HG02588 (cell line): ENCODE measurements around the gene NDUFB10.
"Not testable (repeated sequence)": the region's sequence is repeated elsewhere in the genome, so short reads cannot be mapped to it uniquely, and the experiment has no call there.

ENCODE experiments used
- ATAC-seq: cut with Tn5 transposase; IDR thresholded peaks from one replicate; pipeline ENCODE4 v1.9.1; 2021; ENCODE audit warnings: mild to moderate bottlenecking, moderate library complexity; ENCODE audit not compliant: unreplicated experiment

NDUFB10 gene

GRCh38 chr16:1944612-1945199, 14.6 kb upstream of the NDUFB10 start:
- ATAC-seq = no peak

DNA sequence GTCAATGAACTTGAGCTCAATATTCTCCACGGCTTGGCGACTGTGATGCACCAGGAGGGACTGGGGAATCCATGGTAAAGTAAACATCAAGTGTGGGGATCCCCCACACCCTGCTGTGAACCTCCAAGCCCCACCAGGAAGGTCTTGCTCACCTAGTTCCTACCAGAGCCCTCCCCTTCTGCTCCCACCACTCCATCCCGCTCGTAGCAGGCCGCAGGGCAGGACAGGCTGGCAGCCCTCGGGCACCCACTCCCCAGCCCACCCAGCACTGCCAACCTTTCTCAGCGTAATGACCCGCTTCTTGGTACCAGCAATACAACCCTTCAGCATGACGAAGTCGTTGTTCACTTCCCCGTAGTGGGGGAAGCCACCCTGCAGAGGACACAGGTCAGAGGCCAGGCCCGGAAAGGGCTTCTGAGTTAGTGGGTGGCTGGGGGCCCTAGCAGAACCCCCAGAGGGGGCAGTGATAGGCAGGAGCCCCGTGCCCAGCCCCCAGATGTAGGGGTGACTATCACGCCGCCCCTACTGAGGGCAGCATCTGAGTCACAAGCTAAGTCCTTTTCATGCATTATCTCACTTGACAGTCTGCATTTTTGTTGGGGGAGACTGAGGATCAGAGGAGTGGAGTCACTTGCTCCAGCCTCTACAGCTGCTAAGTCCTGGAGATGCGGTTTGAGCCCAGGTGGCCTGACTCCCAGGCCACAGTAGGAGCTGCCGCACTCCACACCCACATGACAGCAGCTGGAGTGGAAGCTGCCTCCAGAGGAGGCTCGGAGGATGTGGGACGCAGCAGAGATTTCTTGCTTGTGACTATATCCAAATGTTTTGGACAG, 13.6 kb upstream of the NDUFB10 start:
- no peak for ATAC-seq

DNA sequence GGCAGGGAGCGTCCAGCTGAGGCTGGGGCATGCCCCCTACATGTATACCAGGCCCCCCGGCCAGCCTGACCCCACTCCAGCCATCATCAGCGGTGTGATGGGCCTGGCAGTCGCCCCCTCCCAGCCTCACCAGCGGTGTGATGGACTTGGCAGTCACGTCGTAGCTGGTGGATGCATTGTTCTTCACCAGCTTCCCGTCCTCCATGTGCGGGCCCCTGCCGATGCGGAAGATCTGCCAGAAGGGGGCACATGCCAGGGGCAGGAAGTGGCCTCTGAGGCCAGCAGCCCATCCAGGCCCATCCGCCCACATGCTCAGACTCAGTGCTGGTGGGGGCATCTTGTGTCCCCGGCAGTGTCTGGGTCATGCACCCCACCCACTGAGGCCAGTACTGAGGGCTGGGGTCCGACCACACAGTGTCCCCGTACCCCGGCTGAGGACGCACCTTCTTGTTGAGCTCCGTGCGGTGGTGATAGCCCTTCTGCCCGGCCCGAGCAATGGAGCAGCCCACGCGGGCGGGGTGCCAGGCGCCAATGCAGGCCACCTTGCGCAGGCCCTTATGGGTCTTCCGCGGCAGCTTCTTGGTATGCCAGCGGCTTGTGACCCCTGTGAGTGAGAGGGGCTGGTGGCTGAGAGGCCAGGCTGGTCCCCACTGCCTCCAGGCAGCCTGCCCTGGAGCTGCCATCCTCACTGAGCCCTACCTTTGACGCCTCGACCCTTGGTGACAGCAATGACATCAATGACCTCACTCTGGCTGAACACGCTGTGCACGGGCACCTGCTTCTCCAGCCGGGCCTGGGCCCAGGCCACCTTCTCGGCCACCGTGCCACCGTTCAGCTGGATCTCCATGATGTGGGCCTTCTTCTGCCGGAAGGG, 12.6 kb upstream of the NDUFB10 start:
- no peak for ATAC-seq

- ATAC-seq = no peak
These were observed 12.0 kb upstream of the NDUFB10 start for GRCh38 chr16:1947369-1947670.

GRCh38 chr16:1949507-1949906, 9.8 kb upstream of the NDUFB10 start:
- ATAC-seq = no peak

DNA sequence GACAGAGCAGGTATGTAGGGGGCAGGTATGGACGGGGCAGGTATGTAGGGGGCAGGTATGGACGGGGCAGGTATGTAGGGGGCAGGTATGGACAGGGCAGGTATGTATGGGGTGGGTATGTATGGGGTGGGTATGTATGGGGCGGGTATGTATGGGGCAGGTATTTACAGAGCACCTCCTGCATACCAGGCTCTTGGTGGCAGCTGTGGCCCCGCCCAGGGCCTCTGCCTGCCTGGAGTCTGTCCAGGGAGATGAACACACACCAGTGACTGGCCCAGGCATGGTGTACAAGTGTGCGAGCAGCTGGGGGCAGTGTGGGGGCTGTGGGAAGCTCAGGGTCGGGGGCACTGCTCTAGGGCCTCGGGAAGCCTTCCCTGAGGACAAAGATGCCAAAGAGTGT, 9.3 kb upstream of the NDUFB10 start:
- ATAC-seq = no peak

DNA sequence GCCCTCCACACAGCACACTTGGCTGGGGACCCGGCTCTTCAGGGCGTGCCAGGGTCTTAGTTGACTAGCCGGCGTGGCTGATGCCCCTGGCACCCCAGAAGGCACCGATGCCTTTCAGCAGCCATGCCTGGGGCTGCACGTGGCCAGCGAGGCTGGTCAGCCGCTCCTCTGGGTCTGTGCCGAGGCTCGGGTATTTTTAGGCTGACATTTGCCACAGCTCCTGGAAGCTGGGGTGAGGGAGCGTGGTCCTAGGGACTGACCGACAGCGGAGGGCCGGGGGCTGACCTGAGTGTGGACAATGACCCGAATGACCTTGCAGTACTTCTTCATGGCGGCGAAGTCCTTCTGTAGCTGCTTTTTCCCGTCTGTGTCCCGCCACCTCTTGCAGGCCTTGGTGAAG, 8.8 kb upstream of the NDUFB10 start:
- ATAC-seq = no peak

DNA sequence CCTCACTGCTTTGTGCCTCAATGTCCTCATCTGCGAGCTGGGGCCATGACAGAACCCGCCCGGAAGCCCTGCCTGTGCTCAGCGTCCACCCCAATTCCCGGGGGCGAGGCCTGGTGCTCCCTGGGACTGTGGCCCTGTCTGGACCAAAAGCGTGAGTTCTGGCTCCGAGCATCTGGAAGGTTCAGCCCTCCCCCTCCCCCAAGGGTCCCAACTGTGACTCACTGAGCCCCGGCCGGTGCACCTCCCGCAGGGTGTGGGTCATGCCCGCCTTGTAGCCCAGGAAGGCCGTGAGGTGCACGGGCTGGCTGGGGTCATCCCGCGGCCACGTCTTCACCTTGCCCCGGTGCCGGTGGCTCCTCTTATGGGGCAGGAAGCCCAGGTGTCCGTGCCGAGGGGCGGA, 5.6 kb upstream of the NDUFB10 start:
- ATAC-seq = no peak

GRCh38 chr16:1957434-1958142, 1.8 kb upstream of the NDUFB10 start:
- ATAC-seq = not testable (repeated sequence)

GRCh38 chr16:1958143-1958491, 1.2 kb upstream of the NDUFB10 start:
- not testable (repeated sequence) for ATAC-seq

- ATAC-seq = no peak
These were observed 546 bp upstream of the NDUFB10 start for GRCh38 chr16:1958715-1959268.

GRCh38 chr16:1960665-1961630, 1.6 kb downstream of the NDUFB10 start:
- no peak for ATAC-seq

GRCh38 chr16:1961651-1962067, 2.3 kb downstream of the NDUFB10 start:
- no peak for ATAC-seq

- ATAC-seq = not testable (repeated sequence)
These were observed 3.1 kb downstream of the NDUFB10 start for GRCh38 chr16:1962161-1963153.

GRCh38 chr16:1963806-1964505, 4.6 kb downstream of the NDUFB10 start:
- ATAC-seq = peak; percentile 0

- peak; percentile 77 for ATAC-seq
These were observed 5.4 kb downstream of the NDUFB10 start, which contains the start of gene RPS2 for GRCh38 chr16:1964506-1965395. TSS of gene RPS2 (minus strand) at chr16:1964826. CDS start at chr16:1964625, 201 bp downstream.
